Left ventricle myocardium inferior (tissue), 1 donor: ENCODE data around the gene CACNB2. TPM values are rescaled to one million over a fixed set of nuclear protein-coding genes. Genes with fewer than 3 reads are reported as not detected.

Source experiments
- DNase-seq: peaks from one replicate; pipeline ENCODE4 v3.0.0-alpha.2; 2020
- H3K27ac ChIP-seq: fragments of 200-600 bp; replicated peaks from 2 replicates; pipeline ENCODE4 v1.8.0; 2021
- H3K27me3 ChIP-seq: fragments of 200-600 bp; 2 replicates; pipeline ENCODE4 v1.8.0; 2021; ENCODE audit warnings: low read depth
- H3K36me3 ChIP-seq: fragments of 200-600 bp; 2 replicates; pipeline ENCODE4 v1.8.0; 2021
- H3K4me1 ChIP-seq: fragments of 200-600 bp; 2 replicates; pipeline ENCODE4 v1.8.0; 2021
- H3K4me3 ChIP-seq: fragments of 200-600 bp; 2 replicates; pipeline ENCODE4 v1.8.0; 2021; ENCODE audit warnings: mild to moderate bottlenecking, moderate library complexity
- H3K9me3 ChIP-seq: fragments of 200-600 bp; replicated peaks from 2 replicates; pipeline ENCODE4 v1.8.0; 2021
- intact Hi-C: fragments of 100-400 bp; cut with micrococcal nuclease; formaldehyde crosslinking; loops from one replicate; pipeline ENCODE4 v1.11.0; 2022
- total RNA-seq: library from RNA; stranded (reverse); fragmentation: NEBNext Ultra II Directional; extraction: Animal tissue kit (Norgen Biotek cat#: 25700); gene quantifications from one replicate; pipeline ENCODE4 v1.2.1, GENCODE V29; 2021
- TF ChIP-seq, protein P1 (sequence below): fragments of 200-600 bp; IDR thresholded peaks from 2 replicates; pipeline ENCODE4 v1.8.0; 2021; ENCODE audit warnings: antibody characterized with exemption, mild to moderate bottlenecking, borderline replicate concordance
- donor health status: DM: no; HTN: yes; CAD: no; lungs with severe emphysema.

The CACNB2 gene
- total RNA-seq, 1 donor from 2014 or later: 38.1 TPM

DNA sequence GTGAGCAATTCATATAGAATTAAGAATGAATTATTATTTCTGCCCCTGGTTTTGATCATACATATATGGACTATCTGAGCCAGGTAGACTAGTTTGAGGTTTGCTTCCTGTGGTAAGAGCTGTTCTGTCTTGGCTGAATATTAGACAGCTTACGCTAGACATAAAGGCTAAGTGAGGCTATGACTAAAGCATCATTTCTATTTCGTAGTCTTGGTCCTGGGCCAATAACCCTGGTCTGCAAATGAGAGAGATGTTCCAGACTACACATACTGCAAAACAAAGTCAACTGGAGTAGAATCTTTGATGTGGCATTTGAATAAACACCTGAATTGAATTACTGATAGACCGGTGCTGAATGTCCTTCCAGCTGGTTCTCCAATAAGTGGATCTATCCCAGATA is 40.8 kb upstream of the CACNB2 start:
- intact Hi-C loops: no loop called here
- Histone ChIP-seq H3K4me3 (no peak overlapping the region), H3K27ac (no peak overlapping the region)

DNA sequence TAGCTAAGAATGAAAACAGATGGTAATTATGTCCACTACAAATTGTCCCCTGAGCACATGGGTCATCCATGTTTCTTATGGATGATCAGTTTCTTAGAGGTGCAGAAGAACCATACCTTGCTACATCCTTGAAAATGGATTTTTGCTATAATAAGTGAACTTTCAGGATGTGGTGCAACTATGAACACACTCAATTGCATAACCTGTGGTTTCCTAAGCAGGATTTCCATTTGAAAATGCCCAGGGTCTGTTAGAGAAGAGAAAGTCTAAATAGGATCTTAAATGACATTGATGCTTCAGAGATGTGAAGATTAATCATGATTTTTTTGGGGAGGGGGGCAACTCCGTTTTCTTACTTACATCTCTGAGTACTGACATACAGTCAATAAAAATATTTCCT is 39.6 kb upstream of the CACNB2 start:
- H3K4me3 ChIP-seq: no peak overlapping the region
- no peak for DNase-seq
- H3K27ac ChIP-seq: no peak overlapping the region
- intact Hi-C loops: loop anchor here (5.0 kb wide), 1 partner anchor 493 kb away; no protein-coding TSS in a partner anchor
- TF ChIP-seq, protein P1, sequence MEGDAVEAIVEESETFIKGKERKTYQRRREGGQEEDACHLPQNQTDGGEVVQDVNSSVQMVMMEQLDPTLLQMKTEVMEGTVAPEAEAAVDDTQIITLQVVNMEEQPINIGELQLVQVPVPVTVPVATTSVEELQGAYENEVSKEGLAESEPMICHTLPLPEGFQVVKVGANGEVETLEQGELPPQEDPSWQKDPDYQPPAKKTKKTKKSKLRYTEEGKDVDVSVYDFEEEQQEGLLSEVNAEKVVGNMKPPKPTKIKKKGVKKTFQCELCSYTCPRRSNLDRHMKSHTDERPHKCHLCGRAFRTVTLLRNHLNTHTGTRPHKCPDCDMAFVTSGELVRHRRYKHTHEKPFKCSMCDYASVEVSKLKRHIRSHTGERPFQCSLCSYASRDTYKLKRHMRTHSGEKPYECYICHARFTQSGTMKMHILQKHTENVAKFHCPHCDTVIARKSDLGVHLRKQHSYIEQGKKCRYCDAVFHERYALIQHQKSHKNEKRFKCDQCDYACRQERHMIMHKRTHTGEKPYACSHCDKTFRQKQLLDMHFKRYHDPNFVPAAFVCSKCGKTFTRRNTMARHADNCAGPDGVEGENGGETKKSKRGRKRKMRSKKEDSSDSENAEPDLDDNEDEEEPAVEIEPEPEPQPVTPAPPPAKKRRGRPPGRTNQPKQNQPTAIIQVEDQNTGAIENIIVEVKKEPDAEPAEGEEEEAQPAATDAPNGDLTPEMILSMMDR: no peak
- no peaks in the 10 kb centered on the region for H3K9me3 ChIP-seq
- H3K4me1 ChIP-seq: peaks cover 9% of the 10 kb centered on the region
- H3K36me3 ChIP-seq: no peaks in the 10 kb centered on the region
- H3K27me3 ChIP-seq: no peaks in the 10 kb centered on the region

More for the DNA sequence above, 40.8 kb upstream of the CACNB2 start:
- Histone ChIP-seq H3K9me3 (no peaks in the 10 kb centered on the region), H3K4me1 (peaks cover 9% of the 10 kb centered on the region), H3K27me3 (no peaks in the 10 kb centered on the region), H3K36me3 (no peaks in the 10 kb centered on the region)
- DNase-seq: no peak
- TF ChIP-seq, protein P1: no peak

DNA sequence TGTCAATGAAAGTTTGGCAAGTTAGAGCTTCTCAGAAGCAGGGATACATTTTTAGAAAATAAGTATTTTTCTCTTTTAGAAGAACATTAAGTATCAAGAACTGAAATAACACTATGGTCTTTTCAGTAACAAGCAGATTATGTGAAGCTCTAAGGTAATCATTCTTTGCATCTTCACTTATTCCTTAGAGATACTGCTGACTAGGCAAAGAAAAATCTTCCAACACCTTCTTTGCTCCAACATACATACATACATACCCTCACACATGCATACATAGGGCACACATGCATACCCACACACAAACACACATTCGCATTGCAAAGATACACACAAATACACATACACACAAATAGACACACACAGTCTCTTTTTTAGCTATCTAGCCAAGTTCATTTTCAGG is 37.8 kb upstream of the CACNB2 start:
- Histone ChIP-seq H3K27me3 (no peaks in the 10 kb centered on the region), H3K9me3 (no peaks in the 10 kb centered on the region), H3K27ac (no peak overlapping the region), H3K4me1 (peaks cover under 1% of the 10 kb centered on the region), H3K36me3 (no peaks in the 10 kb centered on the region), H3K4me3 (no peak overlapping the region)
- DNase-seq: no peak
- TF ChIP-seq, protein P1: no peak
- intact Hi-C loops: loop anchor here (5.0 kb wide), 1 partner anchor 495 kb away; no protein-coding TSS in a partner anchor

DNA sequence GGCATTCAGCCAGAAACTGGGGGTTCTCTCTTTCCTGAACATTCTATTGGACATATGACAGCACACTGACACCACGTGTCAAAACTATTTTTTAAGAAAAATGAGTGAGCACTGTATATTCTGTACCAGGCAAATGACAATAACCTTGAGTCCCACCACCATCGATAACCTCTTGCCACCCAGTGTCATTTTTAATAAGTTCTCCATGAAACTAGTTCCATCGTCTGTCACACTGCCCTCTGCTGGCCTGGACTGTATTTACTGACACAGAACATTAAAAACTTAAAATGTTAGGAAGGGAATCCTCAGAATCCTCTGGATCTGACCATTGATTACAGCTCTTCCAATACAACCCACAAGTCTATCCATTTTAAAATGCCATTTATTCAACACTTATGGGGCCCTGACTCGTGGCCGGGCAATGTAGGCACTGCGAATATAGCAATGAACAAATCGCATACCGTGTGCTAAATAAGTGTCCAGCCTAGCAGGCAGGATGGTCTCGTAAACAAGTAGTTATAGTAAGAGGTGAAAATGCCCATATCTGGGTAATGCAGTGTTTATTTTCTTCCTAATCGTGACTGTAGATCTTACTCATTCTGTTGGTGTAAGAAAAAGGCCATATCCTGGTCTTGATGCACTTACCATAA is 35.9 kb upstream of the CACNB2 start:
- no peak overlapping the region for H3K4me3 ChIP-seq
- TF ChIP-seq, protein P1: peak; percentile 72
- intact Hi-C loops: loop anchor here (5.0 kb wide), 1 partner anchor 497 kb away; no protein-coding TSS in a partner anchor
- no peaks in the 10 kb centered on the region for H3K9me3 ChIP-seq
- H3K27me3 ChIP-seq: no peaks in the 10 kb centered on the region
- no peaks in the 10 kb centered on the region for H3K36me3 ChIP-seq
- H3K4me1 ChIP-seq: no peaks in the 10 kb centered on the region
- DNase-seq: peak; percentile 24
- H3K27ac ChIP-seq: no peak overlapping the region

DNA sequence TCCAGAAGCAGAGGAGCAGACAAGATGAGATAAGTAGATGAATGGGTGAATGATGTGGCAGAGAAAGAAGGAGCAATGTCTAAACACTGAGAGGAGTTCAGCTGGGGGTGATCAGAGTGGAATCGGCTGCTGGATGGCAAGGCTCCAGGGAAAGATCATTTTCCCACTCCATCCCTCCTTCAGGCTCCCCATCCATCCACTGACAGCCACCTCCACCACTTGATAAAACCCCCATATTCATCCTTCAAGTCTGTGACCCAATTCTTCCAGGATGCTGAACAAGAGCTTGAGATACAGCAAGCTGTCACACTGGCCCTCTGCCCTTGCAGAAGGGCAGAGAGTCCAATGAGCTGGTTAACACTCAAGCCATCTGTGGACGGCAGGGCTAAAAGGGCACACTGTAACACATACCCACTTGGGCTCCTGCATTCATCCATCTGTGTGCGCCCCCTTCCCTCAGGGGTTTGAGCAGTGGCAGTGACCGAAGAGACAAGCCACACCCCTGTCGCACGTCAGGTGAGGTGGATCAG is 30.8 kb upstream of the CACNB2 start:
- Histone ChIP-seq H3K36me3 (no peaks in the 10 kb centered on the region), H3K9me3 (no peaks in the 10 kb centered on the region), H3K4me3 (no peak overlapping the region), H3K27ac (no peak overlapping the region), H3K4me1 (no peaks in the 10 kb centered on the region), H3K27me3 (no peaks in the 10 kb centered on the region)
- TF ChIP-seq, protein P1: no peak
- intact Hi-C loops: no loop called here
- no peak for DNase-seq
